Ishikawa (cell line): ENCODE data around the gene CFAP65.

Source experiments
- CEBPB ChIP-seq: IDR thresholded peaks from 2 replicates; pipeline ENCODE4 v1.6.1; 2012
- CREB1 ChIP-seq: IDR thresholded peaks from 2 replicates; pipeline ENCODE4 v1.6.1; 2012; ENCODE audit warnings: low read depth
- EGR1 ChIP-seq: IDR thresholded peaks from 2 replicates; pipeline ENCODE4 v1.6.1; 2012
- EP300 ChIP-seq: IDR thresholded peaks from 2 replicates; pipeline ENCODE4 v1.6.1; 2012; ENCODE audit warnings: borderline replicate concordance
- NFIC ChIP-seq: IDR thresholded peaks from 2 replicates; pipeline ENCODE4 v1.6.1; 2012
- RAD21 ChIP-seq: IDR thresholded peaks from 2 replicates; pipeline ENCODE4 v1.6.1; 2012; ENCODE audit warnings: low read depth
- REST ChIP-seq: IDR thresholded peaks from 2 replicates; pipeline ENCODE4 v1.6.1; 2012; ENCODE audit warnings: low read depth, mild to moderate bottlenecking
- TAF1 ChIP-seq: IDR thresholded peaks from 2 replicates; pipeline ENCODE4 v1.6.1; 2012; ENCODE audit warnings: low read depth, mild to moderate bottlenecking
- TCF12 ChIP-seq: IDR thresholded peaks from 2 replicates; pipeline ENCODE4 v1.6.1; 2012; ENCODE audit warnings: low read depth
- TEAD4 ChIP-seq: IDR thresholded peaks from 2 replicates; pipeline ENCODE4 v1.6.1; 2012
- USF1 ChIP-seq: IDR thresholded peaks from 2 replicates; pipeline ENCODE4 v1.6.1; 2012
- YY1 ChIP-seq: IDR thresholded peaks from 2 replicates; pipeline ENCODE4 v1.6.1; 2012; ENCODE audit warnings: low read depth
- ZBTB7A ChIP-seq: IDR thresholded peaks from 2 replicates; pipeline ENCODE4 v1.6.1; 2012; ENCODE audit warnings: low read depth
- TF ChIP-seq, protein P1 (sequence below): IDR thresholded peaks from 2 replicates; pipeline ENCODE4 v1.6.1; 2012

Gene CFAP65

GRCh38 chr2:218982586-218983262 lies 58.6 kb downstream of the CFAP65 start:
- TF ChIP-seq REST (no peak), NFIC (no peak), TAF1 (no peak), EGR1 (no peak), TEAD4 (no peak), CEBPB (no peak), CREB1 (no peak), EP300 (no peak), ZBTB7A (no peak), YY1 (no peak), USF1 (no peak), RAD21 (no peak)
- TF ChIP-seq, protein P1, sequence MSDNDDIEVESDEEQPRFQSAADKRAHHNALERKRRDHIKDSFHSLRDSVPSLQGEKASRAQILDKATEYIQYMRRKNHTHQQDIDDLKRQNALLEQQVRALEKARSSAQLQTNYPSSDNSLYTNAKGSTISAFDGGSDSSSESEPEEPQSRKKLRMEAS, result no peak

- TF ChIP-seq, protein P1, result peak; percentile 51; the same call in 1 of the 2 replicates
- no peak for TF ChIP-seq RAD21
- TF ChIP-seq USF1, result no peak
These were observed 59.3 kb downstream of the CFAP65 start for GRCh38 chr2:218981881-218982585.

- TF ChIP-seq REST (no peak), TAF1 (no peak), EGR1 (no peak), NFIC (no peak), USF1 (no peak), TEAD4 (no peak), TCF12 (no peak), YY1 (no peak)
- TF ChIP-seq, protein P1, result no peak
These were observed 59.9 kb downstream of the CFAP65 start for GRCh38 chr2:218981390-218981880.

DNA sequence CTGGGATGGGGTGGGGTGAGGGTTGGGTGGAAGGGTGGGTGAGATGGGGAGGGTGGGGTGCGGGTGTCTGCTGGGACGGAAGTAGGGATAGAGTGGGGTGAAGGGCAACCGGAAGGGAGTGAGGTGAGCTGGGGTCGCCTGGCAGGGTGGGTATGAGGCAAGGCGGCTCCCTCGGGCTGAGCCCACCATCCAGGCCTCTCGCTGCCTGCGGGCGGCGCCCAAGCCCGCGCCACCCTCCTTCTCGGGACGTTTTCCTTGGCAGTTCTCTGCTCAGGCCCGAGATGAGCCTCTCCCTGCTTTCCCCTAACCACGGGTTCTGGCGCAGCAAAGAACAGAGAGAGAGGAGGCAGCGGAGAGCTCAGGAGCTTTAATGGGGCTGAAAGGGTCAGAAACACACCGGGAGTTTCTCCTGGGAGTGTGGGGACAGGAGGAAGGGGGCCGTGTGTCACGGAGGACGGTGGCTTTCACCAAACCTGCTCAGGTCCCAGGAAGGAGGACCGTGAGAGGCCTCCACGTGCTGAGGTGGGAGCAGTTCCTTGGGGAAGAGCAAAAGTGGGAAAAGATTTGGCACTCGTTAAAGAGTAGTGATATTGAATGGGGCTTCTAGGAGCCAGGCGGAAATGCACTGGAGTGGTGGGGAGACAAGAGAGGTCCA lies 60.5 kb downstream of the CFAP65 start:
- TF ChIP-seq USF1, result no peak
- TF ChIP-seq, protein P1, result no peak
- no peak for TF ChIP-seq TAF1
- TF ChIP-seq ZBTB7A, result no peak
- no peak for TF ChIP-seq TEAD4
- TF ChIP-seq YY1, result no peak
- no peak for TF ChIP-seq TCF12
- TF ChIP-seq CEBPB, result no peak
- no peak for TF ChIP-seq REST
- no peak for TF ChIP-seq RAD21
- TF ChIP-seq EGR1, result no peak
- no peak for TF ChIP-seq CREB1
